Uterus (tissue), 4 donors: ENCODE data around the gene MAP3K14. TPM values are rescaled to one million over a fixed set of nuclear protein-coding genes. Genes with fewer than 3 reads are reported as not detected.

ENCODE experiments used
- DNase-seq, 2 donors: peaks; one replicate each; pipeline ENCODE4 v3.0.0-alpha.2; 2019 to 2020
- H3K27ac ChIP-seq, 2 donors: fragments of 200-600 bp; sonication (generic); 1 replicate in 1 of 2; 2 replicates in 1 of 2; pipeline ENCODE4 v1.5.1; 2016 to 2018
- H3K27me3 ChIP-seq, 2 donors: fragments of 200-600 bp; sonication (generic); one replicate each; pipeline ENCODE4 v1.5.1; 2018 to 2019; ENCODE audit warnings: control low read depth in 1 of 2
- H3K36me3 ChIP-seq, 2 donors: fragments of 200-600 bp; sonication (generic); one replicate each; pipeline ENCODE4 v1.5.1; 2019; ENCODE audit warnings: control low read depth in 1 of 2
- H3K4me1 ChIP-seq, 2 donors: fragments of 200-600 bp; sonication (generic); one replicate each; pipeline ENCODE4 v1.5.1; 2018 to 2019; ENCODE audit warnings: control low read depth in 1 of 2
- H3K4me3 ChIP-seq, 2 donors: fragments of 200-600 bp; sonication (generic); 1 replicate in 1 of 2; 2 replicates in 1 of 2; pipeline ENCODE4 v1.5.1; 2018 to 2019; ENCODE audit warnings: mild to moderate bottlenecking in 1 of 2
- H3K9me3 ChIP-seq, 2 donors: fragments of 200-600 bp; sonication (generic); one replicate each; pipeline ENCODE4 v1.5.1; 2019; ENCODE audit warnings: control low read depth in 1 of 2
- CTCF ChIP-seq, 4 experiments: fragments of 200-600 bp in 2 of 4; fragments of 450-650 bp in 2 of 4; sonication (generic) in 2 of 4; IDR thresholded peaks; one replicate each; pipeline ENCODE4 v1.5.1; 2016 to 2019; ENCODE audit warnings: antibody characterized with exemption in 4 of 4, mild to moderate bottlenecking in 2 of 4, moderate library complexity in 1 of 4
- POLR2A ChIP-seq, 2 donors: fragments of 450-650 bp; IDR thresholded peaks; one replicate each; pipeline ENCODE4 v1.6.1; 2016; ENCODE audit warnings: antibody characterized with exemption in 2 of 2, mild to moderate bottlenecking in 1 of 2, moderate library complexity in 1 of 2
- intact Hi-C: fragments of 100-400 bp; cut with DNase I; formaldehyde crosslinking; loops from one replicate; pipeline ENCODE4 v1.15.1; 2023; ENCODE audit warnings: low total_unique reads
- total RNA-seq, 4 donors: library from RNA; depleted of rRNA in 3 of 4; stranded (reverse); fragments of >200 nt in 3 of 4; gene quantifications; one replicate each; pipeline versions ENCODE4 v1.1.0 to v1.2.4, GENCODE V29; 2014 to 2023
- donor health status: DM: yes; HTN: yes; CAD: no.

MAP3K14 gene
- total RNA-seq, 4 donors from 2014 or later: 1.0 to 22.1 (median 4.9) TPM

GRCh38 chr17:45276031-45276430 is 40.8 kb downstream of the MAP3K14 start:
- intact Hi-C loops: loop anchor here (5.0 kb wide), 1 partner anchor 111 kb away; no protein-coding TSS in a partner anchor
- Histone ChIP-seq H3K36me3 (no peaks in the 10 kb centered on the region), H3K4me3 (no peak overlapping the region), H3K27ac (no peak overlapping the region), H3K4me1 (peaks cover 0 to 15% of the 10 kb centered on the region in 2 donors), H3K27me3 (no peaks in the 10 kb centered on the region), H3K9me3 (no peaks in the 10 kb centered on the region)
- TF ChIP-seq POLR2A (IDR thresholded peaks at IDR 0.05) (no peak), CTCF (IDR thresholded peaks at IDR 0.05) (no peak)
- peak in 1 of 2 donors; percentile 59 for DNase-seq

- Histone ChIP-seq H3K4me3 (no peak overlapping the region), H3K36me3 (no peaks in the 10 kb centered on the region), H3K4me1 (peaks cover 0 to 15% of the 10 kb centered on the region in 2 donors), H3K27ac (no peak overlapping the region), H3K27me3 (no peaks in the 10 kb centered on the region), H3K9me3 (no peaks in the 10 kb centered on the region)
- TF ChIP-seq CTCF (IDR thresholded peaks at IDR 0.05) (no peak), POLR2A (IDR thresholded peaks at IDR 0.05) (no peak)
- intact Hi-C loops: no loop called here
- DNase-seq: no peak
These were observed 42.8 kb downstream of the MAP3K14 start for GRCh38 chr17:45274033-45274432.

GRCh38 chr17:45273551-45273957 is 43.3 kb downstream of the MAP3K14 start:
- no peak for TF ChIP-seq POLR2A (IDR thresholded peaks at IDR 0.05)
- no peak for TF ChIP-seq CTCF (IDR thresholded peaks at IDR 0.05)
- Histone ChIP-seq H3K27me3 (no peaks in the 10 kb centered on the region), H3K36me3 (no peaks in the 10 kb centered on the region), H3K9me3 (no peaks in the 10 kb centered on the region), H3K27ac (no peak overlapping the region), H3K4me1 (peaks cover 0 to 14% of the 10 kb centered on the region in 2 donors), H3K4me3 (no peak overlapping the region)
- intact Hi-C loops: no loop called here
- DNase-seq: no peak

GRCh38 chr17:45271603-45272002 is 45.2 kb downstream of the MAP3K14 start:
- TF ChIP-seq POLR2A (IDR thresholded peaks at IDR 0.05) (no peak), CTCF (IDR thresholded peaks at IDR 0.05) (no peak)
- intact Hi-C loops: no loop called here

GRCh38 chr17:45270828-45271418 is 45.9 kb downstream of the MAP3K14 start:
- H3K4me3 ChIP-seq: no peak overlapping the region
- no peaks in the 10 kb centered on the region for H3K4me1 ChIP-seq
- H3K9me3 ChIP-seq: no peaks in the 10 kb centered on the region
- H3K36me3 ChIP-seq: no peaks in the 10 kb centered on the region
- DNase-seq: no peak
- intact Hi-C loops: no loop called here
- no peaks in the 10 kb centered on the region for H3K27me3 ChIP-seq
- TF ChIP-seq CTCF (IDR thresholded peaks at IDR 0.05) (peak in 1 of 4 experiments; percentile 24), POLR2A (IDR thresholded peaks at IDR 0.05) (no peak)
- H3K27ac ChIP-seq: no peak overlapping the region

More at GRCh38 chr17:45271603-45272002, 45.2 kb downstream of the MAP3K14 start:
- Histone ChIP-seq H3K4me1 (no peaks in the 10 kb centered on the region), H3K4me3 (no peak overlapping the region), H3K27ac (no peak overlapping the region), H3K9me3 (no peaks in the 10 kb centered on the region), H3K27me3 (no peaks in the 10 kb centered on the region), H3K36me3 (no peaks in the 10 kb centered on the region)
- DNase-seq: no peak
